ENCODE measurements around the gene KMT2C. TPM values are rescaled to one million over a fixed set of nuclear protein-coding genes. Genes with fewer than 3 reads are reported as not detected.

Gene KMT2C
- total RNA-seq, 1 donor = 122 TPM

DNA sequence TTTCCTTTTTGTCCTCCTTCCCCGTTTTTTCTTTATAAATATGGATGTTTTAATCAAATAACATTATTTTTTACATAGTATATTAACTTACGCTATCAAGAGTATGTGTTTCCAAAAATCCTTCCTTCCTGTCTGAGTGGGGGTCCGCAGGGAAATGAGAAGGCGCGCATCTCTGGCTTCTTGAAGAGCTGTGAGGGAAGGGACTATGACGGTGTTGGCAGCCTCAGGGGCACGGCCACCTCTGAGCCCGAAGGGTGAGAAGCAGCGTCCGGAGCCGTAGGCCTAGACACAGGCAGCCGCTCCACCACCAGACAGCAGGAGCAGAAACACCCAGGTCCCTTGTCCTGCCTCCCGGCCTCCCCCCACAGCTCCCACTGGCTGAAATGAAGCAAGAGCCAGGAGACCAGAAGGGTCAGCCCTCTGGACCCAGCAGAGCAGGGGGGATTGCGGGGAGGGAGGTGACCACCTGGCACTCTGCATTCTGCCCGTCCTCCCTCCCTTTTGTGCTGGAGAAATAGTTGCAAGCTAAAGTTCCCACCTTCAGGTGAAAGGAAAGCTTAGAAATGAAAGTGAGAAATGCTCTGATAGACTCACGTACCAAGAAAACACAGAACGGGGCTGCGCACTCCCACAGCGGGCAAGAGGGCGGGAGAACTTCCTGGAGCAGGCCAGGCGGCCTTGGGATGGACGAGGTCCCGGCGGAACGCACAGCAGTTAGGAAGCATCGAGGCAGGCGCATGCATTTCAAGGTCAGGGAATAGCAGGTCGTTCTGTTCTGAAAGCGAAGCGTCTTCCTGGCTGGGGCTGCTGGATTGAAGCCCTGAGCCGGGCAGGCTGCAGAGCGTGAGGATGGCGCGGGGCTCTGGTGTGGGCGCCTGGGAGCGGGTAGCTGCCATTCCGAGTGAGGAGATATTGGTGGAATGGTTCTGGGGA is 304.9 kb downstream of the KMT2C start:
- H3K4me1 ChIP-seq (ENCODE audit: insufficient read depth, low read length) = no peaks in the 10 kb centered on the region
- no peak overlapping the region for H3K4me3 ChIP-seq (ENCODE audit: low read length)
- no peaks in the 10 kb centered on the region for H3K27me3 ChIP-seq (ENCODE audit: insufficient read depth, low read length)
- H3K9me3 ChIP-seq (ENCODE audit: low read depth, low read length) = no peaks in the 10 kb centered on the region

DNA sequence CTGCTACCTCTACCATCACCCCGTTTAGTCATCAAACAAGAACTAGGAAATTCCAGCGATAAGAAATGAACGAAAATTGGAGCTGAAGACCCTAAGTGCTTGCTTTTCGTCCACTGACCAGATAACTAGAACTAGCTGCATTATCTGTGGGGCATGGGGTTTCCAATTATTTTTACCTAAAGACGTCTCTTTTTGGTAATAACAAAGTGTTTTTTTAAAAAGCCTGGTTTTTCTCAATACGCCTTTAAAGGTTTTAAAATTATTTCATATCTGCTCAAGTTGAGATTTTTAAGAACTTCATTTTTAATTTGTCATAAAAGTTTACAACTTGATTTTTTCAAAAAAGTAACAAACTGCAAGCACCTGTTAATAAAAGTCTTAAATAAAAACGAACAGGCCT is 306.1 kb downstream of the KMT2C start:
- H3K4me3 ChIP-seq (ENCODE audit: low read length) = no peak overlapping the region
- no peaks in the 10 kb centered on the region for H3K27me3 ChIP-seq (ENCODE audit: insufficient read depth, low read length)
- H3K9me3 ChIP-seq (ENCODE audit: low read depth, low read length) = no peaks in the 10 kb centered on the region
- no peaks in the 10 kb centered on the region for H3K4me1 ChIP-seq (ENCODE audit: insufficient read depth, low read length)

DNA sequence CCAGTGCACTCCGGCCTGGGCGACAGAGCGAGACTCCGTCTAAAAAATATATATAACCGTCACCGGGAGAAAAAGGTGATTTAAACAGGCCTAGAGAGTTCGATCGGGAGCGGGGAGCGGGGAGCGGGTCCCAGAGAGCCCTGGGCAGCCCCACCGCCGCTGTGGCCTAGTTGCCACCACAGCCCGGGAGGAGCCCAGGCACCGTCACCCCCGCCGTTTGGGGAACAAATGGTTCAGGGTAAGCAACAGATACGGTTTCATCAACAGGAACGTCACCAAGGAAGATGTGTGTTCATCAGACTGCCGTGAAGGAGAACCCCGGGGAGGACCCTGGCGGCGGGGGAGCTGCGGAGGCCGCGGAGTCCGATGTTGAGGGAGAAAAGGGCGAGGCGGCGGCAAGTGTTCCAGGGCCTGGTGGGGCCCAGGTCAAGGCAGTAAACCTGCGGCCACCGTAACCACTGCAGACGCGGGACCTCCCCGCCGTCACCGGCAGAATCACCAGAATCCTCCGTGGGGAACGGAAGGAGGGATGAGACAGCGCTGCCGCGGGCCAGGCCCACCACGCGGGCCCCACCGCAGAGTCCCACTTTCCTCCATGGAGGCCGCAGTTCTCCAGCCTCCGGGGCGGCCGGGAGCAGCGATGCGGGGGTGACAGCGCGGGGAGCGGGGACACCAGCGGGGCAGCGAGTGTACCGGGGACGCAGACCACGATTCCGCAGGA is 306.9 kb downstream of the KMT2C start:
- no peaks in the 10 kb centered on the region for H3K9me3 ChIP-seq (ENCODE audit: low read depth, low read length)
- no peak overlapping the region for H3K4me3 ChIP-seq (ENCODE audit: low read length)
- no peaks in the 10 kb centered on the region for H3K4me1 ChIP-seq (ENCODE audit: insufficient read depth, low read length)
- H3K27me3 ChIP-seq (ENCODE audit: insufficient read depth, low read length) = no peaks in the 10 kb centered on the region

DNA sequence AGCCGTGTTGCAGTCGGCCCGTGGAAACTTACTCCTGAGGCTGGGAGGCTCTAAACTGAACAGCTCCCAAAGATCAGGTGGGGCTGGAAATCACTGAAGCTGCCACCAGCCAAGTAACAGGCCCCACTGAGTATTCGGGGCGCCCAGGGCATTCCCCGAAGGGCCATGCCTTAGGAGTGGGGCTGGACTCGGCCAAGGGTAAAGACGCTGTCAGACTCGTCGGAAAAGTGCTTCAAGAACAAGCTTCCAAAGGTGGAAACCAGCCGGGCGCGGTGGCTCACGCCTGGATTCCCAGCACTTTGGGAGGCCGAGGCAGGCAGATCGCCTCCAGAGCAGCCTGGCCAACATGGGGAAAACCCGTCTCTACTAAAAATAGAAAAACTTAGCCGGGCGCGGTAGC is 307.6 kb downstream of the KMT2C start:
- Histone ChIP-seq H3K9me3 (ENCODE audit: low read depth, low read length) (no peaks in the 10 kb centered on the region), H3K4me3 (ENCODE audit: low read length) (no peak overlapping the region), H3K4me1 (ENCODE audit: insufficient read depth, low read length) (no peaks in the 10 kb centered on the region), H3K27me3 (ENCODE audit: insufficient read depth, low read length) (no peaks in the 10 kb centered on the region)

DNA sequence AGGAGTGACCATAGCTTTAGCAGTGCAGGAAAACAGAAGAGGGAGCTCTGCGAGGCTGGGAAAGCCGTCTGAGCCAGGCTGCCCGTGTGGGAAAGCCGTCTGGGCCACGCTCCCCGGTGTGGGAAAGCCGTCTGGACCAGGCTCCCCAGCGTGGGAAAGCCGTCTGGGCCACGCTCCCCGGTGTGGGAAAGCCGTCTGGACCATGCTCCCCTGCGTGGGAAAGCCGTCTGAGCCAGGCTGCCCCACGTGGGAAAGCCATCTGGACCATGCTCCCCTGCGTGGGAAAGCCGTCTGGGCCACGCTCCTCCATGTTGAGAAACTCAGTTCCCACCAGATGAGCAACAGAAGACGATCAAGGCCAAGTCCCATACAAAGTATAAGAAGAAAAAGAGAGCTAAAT is 308.6 kb downstream of the KMT2C start:
- Histone ChIP-seq H3K27me3 (ENCODE audit: insufficient read depth, low read length) (no peaks in the 10 kb centered on the region), H3K4me3 (ENCODE audit: low read length) (no peak overlapping the region), H3K4me1 (ENCODE audit: insufficient read depth, low read length) (no peaks in the 10 kb centered on the region), H3K9me3 (ENCODE audit: low read depth, low read length) (no peaks in the 10 kb centered on the region)

DNA sequence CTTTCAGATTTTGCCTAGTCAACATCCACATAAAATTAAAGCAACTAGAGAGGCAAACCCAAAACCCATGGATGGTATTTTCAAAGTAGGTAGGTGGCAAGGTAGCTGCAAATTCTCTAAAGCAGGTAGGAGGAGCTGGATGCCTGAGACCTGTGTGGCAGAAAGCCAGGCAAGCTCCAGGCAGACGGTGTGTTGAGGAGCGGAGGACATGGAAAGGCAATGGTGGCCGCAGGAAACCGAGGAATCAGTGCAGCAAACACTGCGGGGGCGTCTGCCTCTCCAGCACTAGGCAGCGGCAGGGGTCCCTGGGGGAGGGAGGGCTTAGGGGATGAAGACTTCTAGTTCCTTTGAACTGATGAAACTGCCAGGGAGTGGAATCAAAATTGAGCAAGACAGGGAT is 309.1 kb downstream of the KMT2C start:
- Histone ChIP-seq H3K27me3 (ENCODE audit: insufficient read depth, low read length) (no peaks in the 10 kb centered on the region), H3K4me1 (ENCODE audit: insufficient read depth, low read length) (no peaks in the 10 kb centered on the region), H3K9me3 (ENCODE audit: low read depth, low read length) (no peaks in the 10 kb centered on the region), H3K4me3 (ENCODE audit: low read length) (no peak overlapping the region)

DNA sequence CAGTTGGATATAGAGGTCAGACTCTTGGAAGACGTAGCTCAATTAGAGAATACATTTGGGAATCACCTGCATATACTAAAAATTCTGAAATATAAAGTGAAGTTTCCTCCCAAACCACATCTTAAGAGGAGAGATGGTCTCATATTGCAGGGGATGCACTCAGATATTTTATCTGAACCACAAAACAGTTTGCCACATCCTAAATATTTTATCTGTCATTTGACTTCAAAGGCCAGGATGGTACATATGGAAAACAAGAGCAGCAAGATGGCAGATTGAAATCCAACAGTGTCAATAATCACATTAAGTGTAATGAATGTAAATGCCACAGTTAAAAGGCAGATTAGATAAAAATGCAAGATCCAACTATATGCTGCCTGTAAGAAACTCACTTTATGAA is 313.3 kb downstream of the KMT2C start:
- Histone ChIP-seq H3K4me3 (ENCODE audit: low read length) (no peak overlapping the region), H3K4me1 (ENCODE audit: insufficient read depth, low read length) (no peaks in the 10 kb centered on the region), H3K27me3 (ENCODE audit: insufficient read depth, low read length) (no peaks in the 10 kb centered on the region), H3K9me3 (ENCODE audit: low read depth, low read length) (no peaks in the 10 kb centered on the region)

DNA sequence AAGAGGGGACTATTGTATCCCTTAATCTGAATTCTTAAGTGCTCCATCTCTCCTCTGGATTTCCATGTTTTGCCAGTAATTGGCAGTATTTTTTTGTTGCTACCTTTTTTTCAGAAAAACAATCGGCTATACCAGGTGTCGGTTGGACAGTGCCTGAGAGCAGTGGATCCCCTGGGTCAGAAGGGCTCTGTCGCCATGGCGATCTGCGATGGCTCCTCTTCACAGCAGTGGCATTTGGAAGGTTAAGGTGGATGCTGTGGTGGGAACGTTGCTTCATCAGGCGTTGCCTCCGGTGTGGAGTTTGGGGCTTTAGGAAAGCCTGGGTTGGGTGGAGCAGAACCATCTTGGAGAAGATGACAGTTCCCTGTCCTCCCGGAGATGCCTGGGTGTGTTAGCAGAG is 314.4 kb downstream of the KMT2C start:
- Histone ChIP-seq H3K4me1 (ENCODE audit: insufficient read depth, low read length) (no peaks in the 10 kb centered on the region), H3K4me3 (ENCODE audit: low read length) (no peak overlapping the region), H3K27me3 (ENCODE audit: insufficient read depth, low read length) (no peaks in the 10 kb centered on the region)

DNA sequence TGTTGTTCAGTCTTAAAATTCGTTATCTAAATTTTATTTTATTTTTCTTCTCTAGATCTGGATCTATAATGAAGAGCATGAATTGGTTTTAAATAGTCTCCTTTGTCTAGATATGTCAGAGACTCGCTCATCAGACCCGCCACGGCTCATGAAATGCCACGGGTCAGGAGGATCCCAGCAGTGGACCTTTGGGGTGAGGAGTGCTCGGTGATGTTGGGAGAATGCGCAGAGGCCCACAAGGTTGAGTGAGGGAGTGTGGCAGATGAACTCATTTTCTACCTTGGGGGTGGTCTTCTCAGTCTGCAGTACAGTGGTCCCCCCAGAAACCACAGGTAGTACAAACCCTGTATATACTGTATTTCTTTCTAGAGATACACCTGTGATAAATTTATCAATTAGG is 315.0 kb downstream of the KMT2C start:
- Histone ChIP-seq H3K4me1 (ENCODE audit: insufficient read depth, low read length) (no peaks in the 10 kb centered on the region), H3K4me3 (ENCODE audit: low read length) (no peak overlapping the region), H3K27me3 (ENCODE audit: insufficient read depth, low read length) (no peaks in the 10 kb centered on the region), H3K9me3 (ENCODE audit: low read depth, low read length) (no peaks in the 10 kb centered on the region)

More for the DNA sequence above, 314.4 kb downstream of the KMT2C start:
- H3K9me3 ChIP-seq (ENCODE audit: low read depth, low read length) = no peaks in the 10 kb centered on the region

DNA sequence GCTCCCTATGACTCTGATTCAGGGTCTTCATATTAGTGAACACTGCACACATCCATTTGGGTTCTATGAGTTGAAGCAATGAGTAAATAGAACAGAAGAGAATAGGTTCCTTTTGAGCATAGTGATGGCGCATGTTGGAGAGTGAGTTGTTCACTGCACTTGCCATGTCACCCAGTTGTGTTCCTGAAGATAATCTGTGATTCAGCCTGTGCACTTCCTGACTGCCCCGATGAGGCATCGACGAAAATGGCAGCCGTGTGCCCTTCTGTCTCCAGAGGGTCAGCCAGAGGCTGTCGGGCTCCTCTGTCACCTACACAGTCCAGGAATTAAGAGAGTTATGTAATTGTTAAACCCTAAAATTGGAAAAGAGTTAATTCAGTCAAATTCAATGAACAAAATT is 315.6 kb downstream of the KMT2C start:
- Histone ChIP-seq H3K4me1 (ENCODE audit: insufficient read depth, low read length) (no peaks in the 10 kb centered on the region), H3K4me3 (ENCODE audit: low read length) (no peak overlapping the region), H3K27me3 (ENCODE audit: insufficient read depth, low read length) (no peaks in the 10 kb centered on the region), H3K9me3 (ENCODE audit: low read depth, low read length) (no peaks in the 10 kb centered on the region)

DNA sequence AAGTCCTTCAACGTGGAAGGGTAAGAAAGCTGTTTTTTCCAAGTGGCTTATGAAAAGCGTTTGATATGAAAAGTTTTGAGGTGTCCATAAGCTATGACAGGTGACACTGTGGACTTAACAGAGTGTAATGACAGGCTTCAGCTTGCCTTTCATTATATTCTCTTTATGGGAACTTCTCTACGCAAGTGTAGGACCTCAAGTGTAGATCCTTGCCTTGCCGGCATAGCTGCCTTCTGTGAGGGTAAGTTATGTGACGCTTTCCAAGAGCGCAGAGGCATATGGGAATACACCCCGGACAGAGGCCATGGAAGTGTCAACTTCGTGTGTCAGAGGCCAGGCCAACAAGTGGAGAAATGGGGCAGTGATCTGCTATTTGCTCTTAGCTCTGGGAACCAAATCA is 318.4 kb downstream of the KMT2C start:
- no peaks in the 10 kb centered on the region for H3K4me1 ChIP-seq (ENCODE audit: insufficient read depth, low read length)
- H3K4me3 ChIP-seq (ENCODE audit: low read length) = no peak overlapping the region
- H3K27me3 ChIP-seq (ENCODE audit: insufficient read depth, low read length) = no peaks in the 10 kb centered on the region

DNA sequence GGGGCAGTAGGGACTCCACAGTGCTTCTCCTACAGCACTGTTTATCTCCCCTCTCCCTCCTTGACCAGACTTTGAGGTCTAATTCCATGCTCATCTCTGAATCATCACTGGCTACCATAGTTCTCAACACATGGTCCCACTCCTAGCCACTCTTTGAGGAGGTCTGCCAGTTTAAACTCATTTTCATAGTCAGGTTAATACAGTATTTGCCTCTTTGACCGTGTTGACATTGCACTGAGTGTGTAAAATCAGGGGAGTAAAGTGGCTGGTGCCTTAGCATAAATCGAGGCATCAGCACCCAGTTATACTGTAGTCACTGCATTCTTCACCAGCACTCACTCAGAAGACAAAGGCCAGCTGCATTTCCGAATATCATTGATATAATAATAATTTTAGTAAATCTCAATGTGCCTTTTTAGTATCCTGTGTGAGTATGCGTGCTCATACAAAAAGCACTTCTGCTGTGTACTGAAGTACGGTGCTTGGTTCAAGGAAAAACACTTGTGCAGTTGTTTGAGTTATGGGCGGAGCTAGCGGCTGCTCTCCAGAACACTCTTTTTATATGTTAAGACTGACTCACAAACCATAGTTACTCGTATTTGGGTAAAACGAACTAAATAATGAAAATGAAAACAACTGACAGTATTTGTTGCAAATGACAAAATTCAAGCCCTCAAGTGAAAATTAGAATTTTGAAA is 320.6 kb downstream of the KMT2C start:
- H3K4me3 ChIP-seq (ENCODE audit: low read length) = no peak overlapping the region
- no peaks in the 10 kb centered on the region for H3K27me3 ChIP-seq (ENCODE audit: insufficient read depth, low read length)
- H3K4me1 ChIP-seq (ENCODE audit: insufficient read depth, low read length) = no peaks in the 10 kb centered on the region
- H3K9me3 ChIP-seq (ENCODE audit: low read depth, low read length) = no peaks in the 10 kb centered on the region

More for the DNA sequence above, 318.4 kb downstream of the KMT2C start:
- no peaks in the 10 kb centered on the region for H3K9me3 ChIP-seq (ENCODE audit: low read depth, low read length)

DNA sequence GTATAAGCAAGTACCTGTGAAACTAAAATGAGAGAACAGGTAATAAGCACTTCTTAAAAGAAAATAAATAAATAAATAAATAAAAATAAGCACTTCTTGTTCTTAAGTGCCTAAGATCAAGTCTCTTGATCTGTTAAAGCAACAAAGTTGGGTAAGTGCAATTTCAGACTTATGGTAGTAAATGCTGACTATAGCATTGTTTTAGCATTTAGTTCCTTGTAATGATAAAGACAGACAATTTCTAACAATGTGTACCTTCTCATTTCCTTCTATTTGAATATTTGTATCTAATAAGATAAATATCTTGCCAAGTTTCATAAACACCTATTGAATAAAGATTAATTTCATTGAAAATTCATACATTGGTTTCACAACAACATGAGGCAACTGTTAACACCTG is 323.0 kb downstream of the KMT2C start:
- Histone ChIP-seq H3K4me1 (ENCODE audit: insufficient read depth, low read length) (no peaks in the 10 kb centered on the region), H3K4me3 (ENCODE audit: low read length) (no peak overlapping the region), H3K9me3 (ENCODE audit: low read depth, low read length) (no peaks in the 10 kb centered on the region), H3K27me3 (ENCODE audit: insufficient read depth, low read length) (no peaks in the 10 kb centered on the region)

DNA sequence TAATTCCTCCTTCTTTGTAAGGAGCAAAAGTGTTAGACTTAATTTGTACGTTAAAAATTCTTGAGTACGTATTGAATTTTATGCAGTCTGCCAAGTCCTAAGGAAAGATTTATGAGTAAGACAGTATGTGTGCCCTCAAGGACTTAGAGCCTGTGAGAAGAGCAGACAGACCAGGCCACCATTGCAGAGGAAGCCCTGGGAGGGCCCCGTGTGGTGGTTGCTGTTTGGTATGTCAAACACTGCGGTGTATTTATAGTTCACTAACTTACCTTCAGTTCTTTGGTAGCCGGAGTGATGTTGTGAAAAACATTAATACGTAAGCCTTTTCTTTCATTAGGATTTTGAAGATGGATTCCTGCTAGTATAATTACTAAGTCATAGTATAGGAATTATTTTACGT is 327.4 kb downstream of the KMT2C start:
- H3K27me3 ChIP-seq (ENCODE audit: insufficient read depth, low read length) = no peaks in the 10 kb centered on the region
- H3K9me3 ChIP-seq (ENCODE audit: low read depth, low read length) = no peaks in the 10 kb centered on the region
- no peaks in the 10 kb centered on the region for H3K4me1 ChIP-seq (ENCODE audit: insufficient read depth, low read length)
- H3K4me3 ChIP-seq (ENCODE audit: low read length) = no peak overlapping the region

DNA sequence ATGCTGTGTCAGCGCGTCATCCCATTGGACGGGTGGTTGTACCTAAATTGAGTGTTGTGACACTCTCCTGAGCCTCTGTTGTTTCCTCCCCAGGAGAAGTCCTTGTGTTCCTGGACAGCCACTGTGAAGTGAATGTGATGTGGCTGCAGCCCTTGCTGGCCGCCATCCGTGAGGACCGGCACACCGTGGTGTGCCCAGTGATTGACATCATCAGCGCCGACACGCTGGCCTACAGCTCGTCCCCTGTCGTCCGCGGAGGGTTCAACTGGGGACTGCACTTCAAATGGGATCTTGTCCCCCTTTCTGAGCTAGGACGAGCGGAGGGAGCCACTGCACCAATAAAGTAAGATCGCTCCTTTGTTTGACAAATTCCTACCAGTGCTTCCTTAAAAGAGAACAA is 327.9 kb downstream of the KMT2C start:
- Histone ChIP-seq H3K4me3 (ENCODE audit: low read length) (no peak overlapping the region), H3K27me3 (ENCODE audit: insufficient read depth, low read length) (no peaks in the 10 kb centered on the region), H3K4me1 (ENCODE audit: insufficient read depth, low read length) (no peaks in the 10 kb centered on the region), H3K9me3 (ENCODE audit: low read depth, low read length) (no peaks in the 10 kb centered on the region)

Measured in mononuclear cell (primary cell).